GM12874 (cell line): ENCODE measurements around the gene USH2A.

Experiments
- TF ChIP-seq, protein P1 (sequence below): IDR thresholded peaks from 2 replicates; pipeline ENCODE4 v1.5.1; 2011; ENCODE audit warnings: low read depth, mild to moderate bottlenecking, control low read depth, low read length, moderate library complexity; ENCODE audit not compliant: insufficient read depth

Gene USH2A

GRCh38 chr1:215875712-215876111, 547.5 kb downstream of the USH2A start:
- TF ChIP-seq, protein P1, sequence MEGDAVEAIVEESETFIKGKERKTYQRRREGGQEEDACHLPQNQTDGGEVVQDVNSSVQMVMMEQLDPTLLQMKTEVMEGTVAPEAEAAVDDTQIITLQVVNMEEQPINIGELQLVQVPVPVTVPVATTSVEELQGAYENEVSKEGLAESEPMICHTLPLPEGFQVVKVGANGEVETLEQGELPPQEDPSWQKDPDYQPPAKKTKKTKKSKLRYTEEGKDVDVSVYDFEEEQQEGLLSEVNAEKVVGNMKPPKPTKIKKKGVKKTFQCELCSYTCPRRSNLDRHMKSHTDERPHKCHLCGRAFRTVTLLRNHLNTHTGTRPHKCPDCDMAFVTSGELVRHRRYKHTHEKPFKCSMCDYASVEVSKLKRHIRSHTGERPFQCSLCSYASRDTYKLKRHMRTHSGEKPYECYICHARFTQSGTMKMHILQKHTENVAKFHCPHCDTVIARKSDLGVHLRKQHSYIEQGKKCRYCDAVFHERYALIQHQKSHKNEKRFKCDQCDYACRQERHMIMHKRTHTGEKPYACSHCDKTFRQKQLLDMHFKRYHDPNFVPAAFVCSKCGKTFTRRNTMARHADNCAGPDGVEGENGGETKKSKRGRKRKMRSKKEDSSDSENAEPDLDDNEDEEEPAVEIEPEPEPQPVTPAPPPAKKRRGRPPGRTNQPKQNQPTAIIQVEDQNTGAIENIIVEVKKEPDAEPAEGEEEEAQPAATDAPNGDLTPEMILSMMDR: no peak

DNA sequence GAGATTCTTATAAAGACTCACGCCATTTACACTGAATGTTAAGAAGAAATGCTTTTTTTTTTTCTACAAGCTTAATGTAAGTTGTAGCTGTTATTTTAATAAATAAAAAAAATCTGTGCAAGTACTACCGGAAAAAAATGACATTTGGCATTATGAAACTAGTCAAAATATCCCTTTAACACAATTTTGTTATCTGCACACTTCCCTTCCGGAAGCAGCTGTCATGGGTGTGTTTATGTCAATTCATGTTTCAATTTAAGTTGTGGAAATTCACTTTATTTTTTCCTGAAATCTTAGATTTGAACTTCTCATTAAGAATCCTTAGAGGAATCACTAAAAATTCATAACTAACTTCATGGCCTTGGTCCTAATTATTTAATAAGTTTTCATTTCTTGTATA, 548.0 kb downstream of the USH2A start:
- TF ChIP-seq, protein P1: no peak

- TF ChIP-seq, protein P1: no peak
These were observed 550.6 kb downstream of the USH2A start for GRCh38 chr1:215872658-215873057.

DNA sequence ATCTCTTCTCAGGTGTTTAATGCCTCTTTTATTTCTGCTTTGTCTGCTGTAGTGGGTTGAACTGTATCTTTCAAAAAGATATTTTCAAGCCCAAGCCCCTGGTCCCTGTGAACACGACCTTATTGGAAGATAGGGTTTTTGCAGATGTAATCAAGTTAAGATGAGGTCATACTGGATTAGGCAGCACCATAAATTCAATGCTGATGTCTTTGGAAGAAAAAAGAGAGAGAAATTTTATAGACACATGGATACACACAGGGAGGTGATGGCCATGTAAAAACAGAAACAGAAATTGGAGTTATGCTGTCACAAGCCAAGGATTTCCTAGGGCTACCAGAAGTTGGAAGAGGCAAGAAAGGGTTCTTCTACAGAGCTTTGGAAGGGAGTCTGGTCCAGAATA, 554.7 kb downstream of the USH2A start:
- TF ChIP-seq, protein P1: no peak

DNA sequence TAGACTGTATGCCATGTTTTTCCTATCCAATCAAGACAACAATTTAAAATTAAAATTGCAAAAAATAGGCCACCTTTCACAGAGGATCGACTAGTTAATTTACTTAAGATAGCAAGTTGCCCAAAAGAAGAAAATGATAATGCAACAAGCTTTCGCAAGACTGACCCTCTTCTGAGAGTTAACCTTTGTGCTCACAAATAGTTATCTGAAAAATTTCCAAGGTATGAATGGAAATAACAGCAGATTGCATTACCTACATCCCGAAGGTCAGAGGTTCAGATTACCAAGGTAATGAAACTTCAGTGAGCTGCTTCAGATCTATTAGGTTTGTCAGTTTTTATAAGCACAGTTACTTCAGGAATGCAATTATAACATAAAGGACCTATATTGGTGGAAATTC, 558.2 kb downstream of the USH2A start:
- TF ChIP-seq, protein P1: no peak

- TF ChIP-seq, protein P1: no peak
These were observed 559.5 kb downstream of the USH2A start for GRCh38 chr1:215863796-215864195.

DNA sequence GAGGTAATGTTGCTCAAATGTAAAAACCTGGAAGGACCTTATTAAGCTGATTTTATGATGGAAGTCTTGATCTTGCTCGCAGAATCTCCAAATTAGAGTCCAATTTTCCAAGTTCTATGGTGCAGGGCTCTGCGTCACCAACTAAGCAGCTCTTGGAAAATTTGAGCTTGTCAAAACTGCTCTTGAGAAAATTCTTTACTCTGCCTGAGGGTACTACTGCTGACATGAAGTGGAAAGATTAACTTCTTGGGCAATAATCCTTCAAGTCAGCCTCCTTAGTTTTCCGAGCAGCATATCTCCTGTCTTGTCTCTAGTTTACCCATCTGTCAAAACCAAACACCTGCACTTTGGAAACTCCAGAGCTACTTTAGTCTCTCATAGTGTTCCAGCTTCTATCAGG, 562.4 kb downstream of the USH2A start:
- TF ChIP-seq, protein P1: no peak

- TF ChIP-seq, protein P1: no peak
These were observed 565.9 kb downstream of the USH2A start for GRCh38 chr1:215857317-215857716.
